MCF 10A (cell line): Measurements from ENCODE around the gene UBTD2. TPM values are rescaled to one million over a fixed set of nuclear protein-coding genes. Genes with fewer than 3 reads are reported as not detected.
A peak's percentile ranks its signal among the peaks of the same experiment; 100 is the strongest.

Experiments used
- BruUV-seq: library from RNA; stranded (reverse); fragments of 400-500 nt; replicated peaks from 2 replicates; lab custom pipeline; 2021; lab: Mats Ljungman, UMichigan
- CTCF ChIA-PET: fragments of 300-600 bp; sonication (Branson Sonifier 250); formaldehyde crosslinking; extraction: SDS; loops from one replicate; lab custom pipeline; 2021; ENCODE audit warnings: antibody characterized with exemption, inconsistent platforms; lab: Yijun Ruan, JAX
- POLR2A ChIA-PET: fragments of 300-600, 350-650 bp; sonication (Branson Sonifier 250); formaldehyde crosslinking; extraction: SDS; loops from one replicate; lab custom pipeline; 2020; ENCODE audit warnings: antibody characterized with exemption, inconsistent platforms; lab: Yijun Ruan, JAX
- DNase-seq: peaks from one replicate; pipeline ENCODE4 v3.0.0-alpha.2; 2018; ENCODE audit not compliant: unreplicated experiment
- H3K27ac Mint-ChIP-seq: one replicate; pipeline ENCODE4 v1.8.0; 2022; ENCODE audit warnings: mild to moderate bottlenecking, low read depth, mixed read lengths; ENCODE audit not compliant: unreplicated experiment
- H3K27me3 Mint-ChIP-seq: one replicate; pipeline ENCODE4 v1.8.0; 2022; ENCODE audit warnings: mixed read lengths; ENCODE audit not compliant: insufficient read depth, unreplicated experiment
- H3K36me3 Mint-ChIP-seq: one replicate; pipeline ENCODE4 v1.8.0; 2022; ENCODE audit warnings: mild to moderate bottlenecking, moderate library complexity, mixed read lengths; ENCODE audit not compliant: insufficient read depth, unreplicated experiment
- H3K4me1 Mint-ChIP-seq: one replicate; pipeline ENCODE4 v1.8.0; 2022; ENCODE audit warnings: mixed read lengths; ENCODE audit not compliant: insufficient read depth, unreplicated experiment
- H3K4me3 Mint-ChIP-seq: one replicate; pipeline ENCODE4 v1.8.0; 2022; ENCODE audit warnings: mild to moderate bottlenecking, moderate library complexity, mixed read lengths; ENCODE audit not compliant: unreplicated experiment
- H3K9me3 Mint-ChIP-seq: one replicate; pipeline ENCODE4 v1.8.0; 2022; ENCODE audit warnings: mixed read lengths; ENCODE audit not compliant: unreplicated experiment
- intact Hi-C: fragments of 100-400 bp; cut with micrococcal nuclease; formaldehyde crosslinking; loops from 2 replicates; pipeline ENCODE4 v1.14.1; 2022
- total RNA-seq: library from RNA; stranded (reverse); gene quantifications from 2 replicates; pipeline ENCODE4 v1.2.3, GENCODE V29; 2022
- TF ChIP-seq, protein P1 (sequence below): fragments of 200-600 bp; IDR thresholded peaks from one replicate; pipeline ENCODE4 v1.8.0; 2022; ENCODE audit warnings: antibody characterized with exemption, mild to moderate bottlenecking; ENCODE audit not compliant: unreplicated experiment

The UBTD2 gene
- total RNA-seq, 1 experiment from 2014 or later = 24.1 TPM

DNA sequence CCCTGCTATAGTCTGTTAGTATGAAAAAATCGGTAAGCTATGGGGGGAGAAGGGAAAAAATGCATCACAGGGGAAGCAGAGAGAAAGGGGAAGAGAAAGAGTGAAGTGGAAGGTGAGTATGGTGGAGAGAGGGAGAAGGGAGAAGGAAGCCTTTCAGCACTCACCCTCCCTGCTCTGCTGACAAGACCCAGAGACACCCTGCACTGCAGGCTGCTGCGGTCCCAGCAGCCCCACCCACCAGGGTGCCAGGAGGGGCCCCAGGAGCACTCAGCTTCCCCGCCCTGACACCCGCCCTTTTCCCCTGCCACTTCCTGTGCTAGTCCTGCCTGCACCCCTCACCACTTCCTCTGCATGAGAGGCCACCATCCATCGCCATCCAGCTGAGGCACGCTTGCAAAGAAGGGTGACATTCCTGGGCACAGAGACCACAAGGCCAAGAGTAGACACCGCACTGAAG lies 108.3 kb downstream of the UBTD2 start:
- H3K9me3 Mint-ChIP-seq = no peaks in the 10 kb centered on the region
- no TSS peak for BruUV-seq
- ChIA-PET POLR2A (interaction anchor here (0.7 to 2.2 kb wide), 2 partner anchors 12 to 15 kb away, joined by 3 to 19 read pairs; partner anchors contain the start of gene STK10), CTCF (interaction anchor here (0.5 to 6.4 kb wide), 6 partner anchors 11 to 518 kb away, joined by 3 to 69 read pairs (median 3); partner anchors contain the start of gene STK10)
- intact Hi-C loops = no loop called here
- no peak for DNase-seq
- TF ChIP-seq, protein P1, sequence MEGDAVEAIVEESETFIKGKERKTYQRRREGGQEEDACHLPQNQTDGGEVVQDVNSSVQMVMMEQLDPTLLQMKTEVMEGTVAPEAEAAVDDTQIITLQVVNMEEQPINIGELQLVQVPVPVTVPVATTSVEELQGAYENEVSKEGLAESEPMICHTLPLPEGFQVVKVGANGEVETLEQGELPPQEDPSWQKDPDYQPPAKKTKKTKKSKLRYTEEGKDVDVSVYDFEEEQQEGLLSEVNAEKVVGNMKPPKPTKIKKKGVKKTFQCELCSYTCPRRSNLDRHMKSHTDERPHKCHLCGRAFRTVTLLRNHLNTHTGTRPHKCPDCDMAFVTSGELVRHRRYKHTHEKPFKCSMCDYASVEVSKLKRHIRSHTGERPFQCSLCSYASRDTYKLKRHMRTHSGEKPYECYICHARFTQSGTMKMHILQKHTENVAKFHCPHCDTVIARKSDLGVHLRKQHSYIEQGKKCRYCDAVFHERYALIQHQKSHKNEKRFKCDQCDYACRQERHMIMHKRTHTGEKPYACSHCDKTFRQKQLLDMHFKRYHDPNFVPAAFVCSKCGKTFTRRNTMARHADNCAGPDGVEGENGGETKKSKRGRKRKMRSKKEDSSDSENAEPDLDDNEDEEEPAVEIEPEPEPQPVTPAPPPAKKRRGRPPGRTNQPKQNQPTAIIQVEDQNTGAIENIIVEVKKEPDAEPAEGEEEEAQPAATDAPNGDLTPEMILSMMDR = no peak
- H3K4me3 Mint-ChIP-seq = no peak overlapping the region
- peaks cover 32% of the 10 kb centered on the region for H3K4me1 Mint-ChIP-seq
- no peak overlapping the region for H3K27ac Mint-ChIP-seq
- no peaks in the 10 kb centered on the region for H3K36me3 Mint-ChIP-seq
- no peaks in the 10 kb centered on the region for H3K27me3 Mint-ChIP-seq

DNA sequence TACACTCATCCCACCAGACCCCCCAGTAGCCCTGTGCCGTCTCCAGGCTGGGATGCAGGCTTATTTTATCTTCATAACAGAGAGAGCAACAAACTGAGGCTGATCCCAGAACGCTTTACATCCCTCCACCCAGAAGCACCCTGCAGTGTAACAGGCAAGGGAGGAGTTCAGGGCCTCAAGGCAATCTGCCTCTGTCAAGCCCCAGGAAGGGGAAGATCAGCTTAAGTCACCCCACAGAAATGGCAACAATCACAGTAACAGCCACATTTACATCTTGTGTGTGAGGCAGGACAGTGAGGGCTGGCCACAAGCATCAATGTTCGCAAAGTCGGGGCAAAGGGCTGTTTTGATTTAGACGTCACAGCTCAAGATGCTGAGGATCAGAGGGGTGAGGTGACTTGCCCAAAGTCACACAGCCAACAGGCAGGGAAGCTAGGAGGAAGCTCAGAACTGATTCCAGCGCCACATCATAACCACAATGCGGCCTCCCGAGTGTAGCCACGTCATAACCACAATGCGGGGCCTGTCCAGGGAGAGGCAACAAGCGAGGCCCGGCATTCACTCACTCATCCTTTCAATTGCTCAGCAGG lies 109.9 kb downstream of the UBTD2 start:
- peak; percentile 80 for DNase-seq

DNA sequence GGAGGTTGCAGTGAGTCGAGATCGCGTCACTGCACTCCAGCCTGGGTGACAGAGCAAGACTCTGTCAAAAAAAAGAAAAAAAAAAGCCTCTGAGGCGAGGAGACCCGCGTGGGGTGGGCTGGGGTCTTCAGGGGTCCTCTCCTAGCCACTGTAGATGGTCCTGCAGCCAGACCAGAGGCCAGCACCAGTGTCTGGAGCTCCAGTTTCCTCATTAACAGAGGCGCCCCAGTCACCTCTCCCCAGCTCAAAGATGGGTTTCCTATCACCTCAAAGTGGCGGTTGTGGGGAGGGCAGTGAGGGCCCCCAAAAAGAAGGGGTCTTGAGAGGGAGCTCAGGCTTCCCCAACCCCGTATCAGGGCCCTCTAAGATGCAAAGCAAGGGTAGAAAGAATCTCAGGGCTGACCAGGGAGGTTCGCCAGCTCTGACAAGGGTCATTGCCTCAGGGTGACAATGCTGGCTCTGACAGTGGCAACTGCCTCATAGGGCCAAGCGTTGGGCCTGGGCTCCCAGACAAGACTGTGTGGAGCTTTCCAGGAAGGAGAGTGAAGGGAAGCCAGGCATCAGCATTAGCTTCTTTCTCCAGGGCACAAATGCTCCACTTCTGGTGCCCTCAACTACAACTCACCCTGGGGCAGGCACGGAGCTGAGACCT lies 110.5 kb downstream of the UBTD2 start:
- Mint-ChIP-seq H3K4me1 (peaks cover 16% of the 10 kb centered on the region), H3K4me3 (no peak overlapping the region), H3K36me3 (peaks cover 6% of the 10 kb centered on the region), H3K27me3 (no peaks in the 10 kb centered on the region), H3K9me3 (no peaks in the 10 kb centered on the region), H3K27ac (peak overlapping the region; percentile 96)
- CTCF ChIA-PET = interaction anchor here (0.6 to 6.4 kb wide), 6 partner anchors 13 to 1549 kb away, joined by 3 to 69 read pairs (median 3); partner anchors contain the start of gene STK10
- POLR2A ChIA-PET = interaction anchor here (0.9 to 2.2 kb wide), 5 partner anchors 12 to 166 kb away, joined by 3 to 19 read pairs (median 5); partner anchors contain the start of genes FBXW11 and STK10
- DNase-seq = no peak
- intact Hi-C loops = no loop called here
- BruUV-seq = no TSS peak
- TF ChIP-seq, protein P1 = no peak

More for the DNA sequence above, 109.9 kb downstream of the UBTD2 start:
- no peaks in the 10 kb centered on the region for H3K9me3 Mint-ChIP-seq
- intact Hi-C loops = loop anchor here (1.0 kb wide), 1 partner anchor 15 kb away; the partner anchor contains the start of gene STK10
- BruUV-seq = no TSS peak
- POLR2A ChIA-PET = interaction anchor here (0.7 to 2.2 kb wide), 5 partner anchors 13 to 167 kb away, joined by 3 to 19 read pairs (median 3); partner anchors contain the start of genes FBXW11 and STK10
- H3K27me3 Mint-ChIP-seq = no peaks in the 10 kb centered on the region
- H3K4me3 Mint-ChIP-seq = peak overlapping the region; percentile 66
- H3K4me1 Mint-ChIP-seq = peaks cover 22% of the 10 kb centered on the region
- CTCF ChIA-PET = interaction anchor here (0.6 to 6.4 kb wide), 7 partner anchors 12 to 1550 kb away, joined by 3 to 69 read pairs (median 3); partner anchors contain the start of gene STK10
- TF ChIP-seq, protein P1 = no peak
- H3K36me3 Mint-ChIP-seq = peaks cover 6% of the 10 kb centered on the region
- H3K27ac Mint-ChIP-seq = peak overlapping the region; percentile 96

DNA sequence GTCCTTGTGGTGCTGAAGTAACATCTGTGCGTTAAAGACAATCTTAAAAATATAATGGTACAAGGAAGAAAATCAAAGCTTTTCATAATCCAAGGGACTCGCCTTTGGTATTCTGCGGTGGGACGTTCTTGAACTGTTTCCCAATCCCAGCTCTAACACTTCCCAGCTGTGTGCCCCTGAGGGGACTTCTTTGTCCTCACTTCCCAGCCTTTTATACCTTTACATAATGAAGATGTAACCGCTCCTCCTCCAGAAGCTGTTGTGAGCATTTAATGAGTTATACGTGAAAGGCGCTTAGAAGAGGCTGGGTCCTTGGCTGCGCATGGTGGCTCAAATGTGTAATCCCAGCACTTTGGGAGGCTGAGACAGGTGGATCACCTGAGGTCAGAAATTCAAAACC lies 112.4 kb downstream of the UBTD2 start:
- DNase-seq = no peak
- Mint-ChIP-seq H3K4me3 (no peak overlapping the region), H3K4me1 (peaks cover 15% of the 10 kb centered on the region), H3K27ac (no peak overlapping the region), H3K9me3 (no peaks in the 10 kb centered on the region), H3K27me3 (no peaks in the 10 kb centered on the region), H3K36me3 (peaks cover 6% of the 10 kb centered on the region)
- BruUV-seq = no TSS peak
- POLR2A ChIA-PET = interaction anchor here (0.6 kb wide), 1 partner anchor 61 kb away, joined by 3 read pairs; no protein-coding TSS in a partner anchor
- TF ChIP-seq, protein P1 = no peak
- CTCF ChIA-PET = interaction anchor here (6.4 kb wide), 1 partner anchor 15 kb away, joined by 69 read pairs; the partner anchor contains the start of gene STK10
- intact Hi-C loops = no loop called here
